Gastrocnemius medialis (tissue), 4 donors: ENCODE data around the gene GPC6. TPM values are rescaled to one million over a fixed set of nuclear protein-coding genes. Genes with fewer than 3 reads are reported as not detected.
"Not testable (repeated sequence)": the region's sequence is repeated elsewhere in the genome, so short reads cannot be mapped to it uniquely, and the experiment has no call there.

Source experiments
- ATAC-seq, 2 donors: fragments of 150-250 bp; one replicate each; pipeline ENCODE4 v1.9.1; 2016
- DNase-seq, 2 donors: peaks; one replicate each; pipeline ENCODE4 v3.0.0-alpha.2; 2019
- H3K27ac ChIP-seq, 4 donors: fragments of 200-600 bp; sonication (generic); 1 replicate in 1 of 4; 2 replicates in 3 of 4; pipeline ENCODE4 v1.5.1; 2016 to 2018; ENCODE audit warnings: mild to moderate bottlenecking in 2 of 4, moderate library complexity in 1 of 4
- H3K27me3 ChIP-seq, 3 donors: fragments of 200-600 bp; sonication (generic) in 2 of 3; 1 replicate in 1 of 3; 2 replicates in 2 of 3; pipeline versions ENCODE4 v1.5.1 to v1.6.0; 2016 to 2019; ENCODE audit warnings: mild to moderate bottlenecking in 1 of 3, moderate library complexity in 1 of 3
- H3K36me3 ChIP-seq, 2 donors: fragments of 200-600 bp; sonication (generic) in 1 of 2; one replicate each; pipeline ENCODE4 v1.5.1; 2017 to 2018
- H3K4me1 ChIP-seq, 2 donors: fragments of 200-600 bp; sonication (generic) in 1 of 2; one replicate each; pipeline ENCODE4 v1.5.1; 2016 to 2017; ENCODE audit warnings: mild to moderate bottlenecking in 2 of 2
- H3K4me3 ChIP-seq, 4 donors: fragments of 200-600 bp; sonication (generic) in 3 of 4; 1 replicate in 1 of 4; 2 replicates in 3 of 4; pipeline ENCODE4 v1.5.1; 2016 to 2019; ENCODE audit warnings: mild to moderate bottlenecking in 2 of 4
- H3K9me3 ChIP-seq, 3 donors: fragments of 200-600 bp; sonication (generic) in 2 of 3; 1 replicate in 1 of 3; 2 replicates in 2 of 3; pipeline ENCODE4 v1.5.1; 2016 to 2019
- CTCF ChIP-seq, 5 experiments: fragments of 450-650 bp in 3 of 5; fragments of 200-600 bp in 2 of 5; sonication (generic) in 2 of 5; IDR thresholded peaks in 4 of 5; conservative IDR thresholded peaks in 1 of 5; 1 replicate in 4 of 5; 2 replicates in 1 of 5; pipeline ENCODE4 v1.5.1; 2016 to 2019; ENCODE audit warnings: antibody characterized with exemption in 5 of 5, mild to moderate bottlenecking in 3 of 5, moderate library complexity in 3 of 5
- POLR2A ChIP-seq, 2 donors: fragments of 450-650 bp; IDR thresholded peaks; one replicate each; pipeline ENCODE4 v1.6.1; 2017; ENCODE audit warnings: antibody characterized with exemption in 2 of 2, mild to moderate bottlenecking in 2 of 2, moderate library complexity in 2 of 2
- in situ Hi-C, 4 donors: fragments of 200-750 bp; cut with MboI; loops; one replicate each; pipeline versions ENCODE4 v1.15.0 to v1.8.0; 2017; ENCODE audit warnings: low sequenced_read_pairs in 4 of 4
- intact Hi-C: fragments of 100-400 bp; cut with DNase I; formaldehyde crosslinking; loops from one replicate; pipeline ENCODE4 v1.15.1; 2023; ENCODE audit warnings: low total_unique reads
- total RNA-seq, 4 donors: library from RNA; depleted of rRNA; stranded (reverse); fragments of >200 nt; gene quantifications; one replicate each; pipeline versions ENCODE4 v1.1.0 to v1.2.3, GENCODE V29; 2016

Gene GPC6
- total RNA-seq, 4 donors from 2014 or later = 0.47 to 0.88 (median 0.59) TPM

- in situ Hi-C loops (no loop called here), intact Hi-C loops (no loop called here)
- Histone ChIP-seq H3K9me3 (no peaks in the 10 kb centered on the region), H3K4me1 (no peaks in the 10 kb centered on the region), H3K27me3 (no peaks in the 10 kb centered on the region), H3K4me3 (no peak overlapping the region), H3K36me3 (no peaks in the 10 kb centered on the region), H3K27ac (no peak overlapping the region)
- no peak for TF ChIP-seq CTCF (IDR thresholded peaks at IDR 0.05 in 4 of 5, conservative IDR thresholded peaks at IDR 0.05 in 1 of 5)
- DNase-seq (no peak), ATAC-seq (no peak)
Observed at GRCh38 chr13:94292323-94292640, 1065.7 kb downstream of the GPC6 start.

GRCh38 chr13:94296471-94296870, 1069.9 kb downstream of the GPC6 start:
- no peaks in the 10 kb centered on the region for H3K36me3 ChIP-seq
- no peak for ATAC-seq
- no peaks in the 10 kb centered on the region for H3K9me3 ChIP-seq
- TF ChIP-seq CTCF (IDR thresholded peaks at IDR 0.05 in 4 of 5, conservative IDR thresholded peaks at IDR 0.05 in 1 of 5) (no peak), POLR2A (IDR thresholded peaks at IDR 0.05) (no peak)
- DNase-seq = no peak
- H3K4me3 ChIP-seq = no peak overlapping the region
- in situ Hi-C loops (no loop called here), intact Hi-C loops (no loop called here)
- no peaks in the 10 kb centered on the region for H3K4me1 ChIP-seq
- no peaks in the 10 kb centered on the region for H3K27me3 ChIP-seq
- H3K27ac ChIP-seq = no peak overlapping the region

- in situ Hi-C loops (no loop called here), intact Hi-C loops (no loop called here)
- no peak for DNase-seq
- Histone ChIP-seq H3K27me3 (no peaks in the 10 kb centered on the region), H3K4me3 (no peak overlapping the region), H3K4me1 (no peaks in the 10 kb centered on the region), H3K27ac (no peak overlapping the region), H3K36me3 (no peaks in the 10 kb centered on the region), H3K9me3 (no peaks in the 10 kb centered on the region)
- TF ChIP-seq POLR2A (IDR thresholded peaks at IDR 0.05) (no peak), CTCF (IDR thresholded peaks at IDR 0.05 in 4 of 5, conservative IDR thresholded peaks at IDR 0.05 in 1 of 5) (no peak)
- ATAC-seq = no peak
Observed at GRCh38 chr13:94298346-94298745, 1071.7 kb downstream of the GPC6 start.

GRCh38 chr13:94300401-94300800, 1073.8 kb downstream of the GPC6 start:
- Histone ChIP-seq H3K36me3 (no peaks in the 10 kb centered on the region), H3K27ac (no peak overlapping the region), H3K4me3 (no peak overlapping the region), H3K27me3 (no peaks in the 10 kb centered on the region), H3K9me3 (no peaks in the 10 kb centered on the region), H3K4me1 (peaks cover 0 to 5% of the 10 kb centered on the region in 2 donors)
- ATAC-seq (no peak), DNase-seq (no peak)
- intact Hi-C loops (no loop called here), in situ Hi-C loops (no loop called here)
- TF ChIP-seq CTCF (IDR thresholded peaks at IDR 0.05 in 4 of 5, conservative IDR thresholded peaks at IDR 0.05 in 1 of 5) (no peak), POLR2A (IDR thresholded peaks at IDR 0.05) (no peak)

- no peak for DNase-seq
- no peak for TF ChIP-seq POLR2A (IDR thresholded peaks at IDR 0.05)
- no peak for TF ChIP-seq CTCF (IDR thresholded peaks at IDR 0.05 in 4 of 5, conservative IDR thresholded peaks at IDR 0.05 in 1 of 5)
- no peak overlapping the region for H3K27ac ChIP-seq
- no peaks in the 10 kb centered on the region for H3K27me3 ChIP-seq
- H3K4me1 ChIP-seq = peaks cover 0 to 6% of the 10 kb centered on the region in 2 donors
- no peaks in the 10 kb centered on the region for H3K9me3 ChIP-seq
- in situ Hi-C loops = no loop called here
- no peak overlapping the region for H3K4me3 ChIP-seq
- ATAC-seq = no peak
- intact Hi-C loops = no loop called here
- H3K36me3 ChIP-seq = no peaks in the 10 kb centered on the region
Observed at GRCh38 chr13:94301487-94301886, 1074.9 kb downstream of the GPC6 start.

- H3K4me3 ChIP-seq, in situ Hi-C loops, H3K4me1 ChIP-seq, ATAC-seq, DNase-seq, H3K36me3 ChIP-seq, H3K27me3 ChIP-seq, intact Hi-C loops, H3K9me3 ChIP-seq, H3K27ac ChIP-seq: not testable (repeated sequence)
Observed at GRCh38 chr13:94302847-94303565, 1076.4 kb downstream of the GPC6 start.
